Transverse colon (tissue), 4 donors: Measurements from ENCODE around the gene MMRN2. TPM values are rescaled to one million over a fixed set of nuclear protein-coding genes. Genes with fewer than 3 reads are reported as not detected.

Experiments
- DNase-seq: peaks from one replicate; pipeline ENCODE4 v3.0.0-alpha.2; 2019
- H3K27ac ChIP-seq, 4 donors: fragments of 200-600 bp; sonication (generic); 2 replicates each; pipeline ENCODE4 v1.5.1; 2016 to 2018; ENCODE audit warnings: inconsistent platforms in 4 of 4
- H3K27me3 ChIP-seq: fragments of 200-600 bp; sonication (generic); 2 replicates; pipeline ENCODE4 v1.5.1; 2017; ENCODE audit warnings: inconsistent platforms
- H3K36me3 ChIP-seq, 4 donors: fragments of 200-600 bp; sonication (generic); 2 replicates each; pipeline ENCODE4 v1.5.1; 2017 to 2019; ENCODE audit warnings: inconsistent platforms in 4 of 4
- H3K4me1 ChIP-seq, 4 donors: fragments of 200-600 bp; sonication (generic); 2 replicates each; pipeline ENCODE4 v1.5.1; 2017 to 2020; ENCODE audit warnings: inconsistent platforms in 4 of 4
- H3K4me3 ChIP-seq, 4 donors: fragments of 200-600 bp; sonication (generic); 1 replicate in 1 of 4; 2 replicates in 3 of 4; pipeline versions ENCODE4 v1.5.1 to v1.6.1; 2017 to 2019; ENCODE audit warnings: inconsistent platforms in 4 of 4
- H3K9me3 ChIP-seq, 2 donors: fragments of 200-600 bp; sonication (generic); 2 replicates each; pipeline ENCODE4 v1.5.1; 2017 to 2019; ENCODE audit warnings: inconsistent platforms in 2 of 2
- CTCF ChIP-seq, 5 experiments: fragments of 200-600 bp in 3 of 5; fragments of 450-650 bp in 2 of 5; sonication (generic) in 3 of 5; IDR thresholded peaks; 1 replicate in 2 of 5; 2 replicates in 3 of 5; pipeline ENCODE4 v1.5.1; 2016 to 2017; ENCODE audit warnings: antibody characterized with exemption in 5 of 5, inconsistent platforms in 3 of 5, mild to moderate bottlenecking in 2 of 5, moderate library complexity in 1 of 5
- EP300 ChIP-seq: sonication (generic); formaldehyde crosslinking; IDR thresholded peaks from one replicate; pipeline ENCODE4 v1.6.1; 2017; ENCODE audit warnings: antibody characterized with exemption, low read depth
- POLR2A ChIP-seq: fragments of 450-650 bp; IDR thresholded peaks from one replicate; pipeline ENCODE4 v1.6.1; 2016; ENCODE audit warnings: antibody characterized with exemption, mild to moderate bottlenecking, moderate library complexity
- POLR2AphosphoS5 ChIP-seq, 3 donors: sonication (generic); formaldehyde crosslinking; IDR thresholded peaks; one replicate each; pipeline ENCODE4 v1.6.1; 2016; ENCODE audit warnings: antibody characterized with exemption in 3 of 3
- WGBS, 2 donors: methylation state at CpG; one replicate each; pipeline ENCODE4 v1.1.5; 2018; ENCODE audit warnings: low coverage in 1 of 2; 5-methylcytosine and 5-hydroxymethylcytosine counted together
- in situ Hi-C, 4 donors: fragments of 200-750 bp; cut with MboI; loops; one replicate each; pipeline versions ENCODE4 v1.15.0 to v1.15.1; 2017; ENCODE audit warnings: low sequenced_read_pairs in 3 of 4, low pct_ligation_motif_present in 1 of 4, low pct_unique_long_range_greater_than_20kb in 1 of 4
- intact Hi-C: fragments of 100-400 bp; cut with DNase I; formaldehyde crosslinking; loops from one replicate; pipeline ENCODE4 v1.15.1; 2023; ENCODE audit warnings: low total_unique reads
- total RNA-seq, 4 donors: library from RNA; depleted of rRNA; stranded (reverse); fragments of >200 nt; gene quantifications; one replicate each; pipeline ENCODE4 v1.1.0, GENCODE V29; 2016

MMRN2 gene
- total RNA-seq, 4 donors from 2014 or later = 1.1 to 25.3 (median 8.1) TPM

- Histone ChIP-seq H3K36me3 (no peaks in the 10 kb centered on the region), H3K9me3 (no peaks in the 10 kb centered on the region), H3K27me3 (no peaks in the 10 kb centered on the region), H3K27ac (peak within 1 kb of the TSS; percentile 88 to 95 (median 91)), H3K4me1 (peaks cover 25 to 60% (median 55%) of the 10 kb centered on the region in 4 donors), H3K4me3 (peak within 1 kb of the TSS; percentile 39 to 58 (median 48))
- in situ Hi-C loops = no loop called here
- 27% methylated on average over 42 of the region's 59 CpGs; no CpG with 5 or more reads in 1 of the 2 donors for WGBS, 2 donors
- peak; percentile 84 for DNase-seq
- intact Hi-C loops = no loop called here
- TF ChIP-seq EP300 (no peak), POLR2AphosphoS5 (IDR thresholded peaks at IDR 0.05) (peak; percentile 48 to 84 (median 78)), CTCF (IDR thresholded peaks at IDR 0.05) (no peak), POLR2A (peak; percentile 86)
Observed at GRCh38 chr10:86968271-86968993, 11.0 kb upstream of the MMRN2 start, which contains the start of gene ADIRF. ADIRF (plus strand) TSS chr10:86968482; CDS start chr10:86968545, 63 bp downstream.

- 89 to 100% methylated on average over 1 to 6 of the region's 7 CpGs for WGBS, 2 donors
- peak overlapping the region; percentile 88 to 95 (median 91) for H3K27ac ChIP-seq
- H3K36me3 ChIP-seq = no peaks in the 10 kb centered on the region
- TF ChIP-seq CTCF (IDR thresholded peaks at IDR 0.05) (no peak), EP300 (no peak), POLR2AphosphoS5 (IDR thresholded peaks at IDR 0.05) (no peak), POLR2A (no peak)
- intact Hi-C loops (no loop called here), in situ Hi-C loops (no loop called here)
- DNase-seq = no peak
- no peak overlapping the region for H3K4me3 ChIP-seq
- no peaks in the 10 kb centered on the region for H3K9me3 ChIP-seq
- no peaks in the 10 kb centered on the region for H3K27me3 ChIP-seq
- H3K4me1 ChIP-seq = peaks cover 25 to 60% (median 55%) of the 10 kb centered on the region in 4 donors
Observed at GRCh38 chr10:86967481-86967941, 10.1 kb upstream of the MMRN2 start.

GRCh38 chr10:86965986-86966654, 8.7 kb upstream of the MMRN2 start:
- no peaks in the 10 kb centered on the region for H3K9me3 ChIP-seq
- in situ Hi-C loops (no loop called here), intact Hi-C loops (no loop called here)
- WGBS, 2 donors = 48 to 72% methylated on average over 7 to 11 of the region's 11 CpGs
- peak overlapping the region in 2 of 4 donors; percentile 19 to 94 for H3K27ac ChIP-seq
- peaks cover 25 to 50% (median 47%) of the 10 kb centered on the region in 4 donors for H3K4me1 ChIP-seq
- H3K27me3 ChIP-seq = no peaks in the 10 kb centered on the region
- H3K36me3 ChIP-seq = no peaks in the 10 kb centered on the region
- TF ChIP-seq CTCF (IDR thresholded peaks at IDR 0.05) (no peak), POLR2A (no peak), EP300 (no peak), POLR2AphosphoS5 (IDR thresholded peaks at IDR 0.05) (no peak)
- H3K4me3 ChIP-seq = no peak overlapping the region
- DNase-seq = no peak

DNA sequence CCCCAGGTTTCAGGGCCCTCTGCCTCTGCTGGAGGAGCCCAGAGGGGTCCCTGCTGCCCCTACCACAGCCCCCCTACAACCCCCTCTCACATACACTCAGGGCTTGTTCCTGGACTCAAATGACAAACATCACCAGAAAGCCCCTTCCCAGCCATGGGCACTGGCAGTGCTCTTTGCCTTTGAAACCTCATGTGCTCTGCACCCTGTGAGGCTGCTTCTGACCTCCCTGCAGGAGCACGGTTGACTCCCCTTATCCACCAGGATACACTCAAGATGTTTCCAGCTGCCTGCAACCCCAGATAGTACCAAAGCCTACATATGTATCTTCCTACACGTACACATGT, 7.4 kb upstream of the MMRN2 start:
- intact Hi-C loops = no loop called here

More for the DNA sequence above, 7.4 kb upstream of the MMRN2 start:
- in situ Hi-C loops = no loop called here
- Histone ChIP-seq H3K27me3 (no peaks in the 10 kb centered on the region), H3K27ac (no peak overlapping the region), H3K9me3 (no peaks in the 10 kb centered on the region), H3K4me3 (no peak overlapping the region), H3K4me1 (peaks cover 25 to 39% (median 36%) of the 10 kb centered on the region in 4 donors), H3K36me3 (no peaks in the 10 kb centered on the region)
- no peak for DNase-seq
- TF ChIP-seq CTCF (IDR thresholded peaks at IDR 0.05) = no peak
- TF ChIP-seq POLR2AphosphoS5 (IDR thresholded peaks at IDR 0.05) = no peak
- no peak for TF ChIP-seq POLR2A
- no peak for TF ChIP-seq EP300
- WGBS, 2 donors = 79 to 90% methylated on average over 2 of the region's 2 CpGs
